DND-41 (cell line): ENCODE data around the gene VPREB3.

ENCODE experiments used
- ATAC-seq: fragments of 200-7000 bp; cut with Tn5 transposase; 3 replicates; pipeline ENCODE4 v1.9.1; 2021; ENCODE audit warnings: low read depth; ENCODE audit not compliant: insufficient read depth
- DNase-seq: peaks from one replicate; pipeline ENCODE4 v3.0.0-alpha.2; 2020
- H2AFZ ChIP-seq: 2 replicates; pipeline ENCODE4 v1.6.0; 2012; ENCODE audit warnings: low read depth, low read length
- H3K27ac ChIP-seq: 2 replicates; pipeline ENCODE4 v1.5.1; 2012; ENCODE audit warnings: low read length, inconsistent platforms
- H3K27me3 ChIP-seq: fragments of 200-600 bp; sonication (generic); 2 replicates; pipeline ENCODE4 v1.6.0; 2012; ENCODE audit warnings: low read length, mild to moderate bottlenecking, inconsistent platforms; ENCODE audit not compliant: insufficient read depth, poor library complexity
- H3K36me3 ChIP-seq: 2 replicates; pipeline ENCODE4 v1.5.1; 2012; ENCODE audit warnings: low read length, inconsistent platforms; ENCODE audit not compliant: insufficient read depth
- H3K4me1 ChIP-seq: 2 replicates; pipeline ENCODE4 v1.5.1; 2012; ENCODE audit warnings: mild to moderate bottlenecking, low read length; ENCODE audit not compliant: insufficient read depth
- H3K4me2 ChIP-seq: 2 replicates; pipeline ENCODE4 v1.6.0; 2012; ENCODE audit warnings: mild to moderate bottlenecking, moderate library complexity, low read length, inconsistent platforms; ENCODE audit not compliant: insufficient read depth
- H3K4me3 ChIP-seq, 2 experiments: fragments of 200-600 bp in 1 of 2; shearing (Covaris generic) in 1 of 2; 2 replicates each; pipeline ENCODE4 v1.5.1; 2012 to 2016; ENCODE audit warnings: inconsistent platforms in 2 of 2, low read length in 2 of 2, mild to moderate bottlenecking in 2 of 2, low read depth in 1 of 2, moderate library complexity in 1 of 2
- H3K79me2 ChIP-seq: 2 replicates; pipeline ENCODE4 v1.6.0; 2012; ENCODE audit warnings: low read length, inconsistent platforms; ENCODE audit not compliant: insufficient read depth
- H3K9ac ChIP-seq: 2 replicates; pipeline ENCODE4 v1.6.0; 2012; ENCODE audit warnings: low read depth, mild to moderate bottlenecking, inconsistent platforms, low read length, moderate library complexity
- H3K9me3 ChIP-seq: 2 replicates; pipeline ENCODE4 v1.5.1; 2012; ENCODE audit warnings: low read length, moderate library complexity, mild to moderate bottlenecking, inconsistent platforms; ENCODE audit not compliant: insufficient read depth, severe bottlenecking
- H4K20me1 ChIP-seq: 2 replicates; pipeline ENCODE4 v1.6.0; 2012; ENCODE audit warnings: low read length; ENCODE audit not compliant: insufficient read depth
- CTCF ChIP-seq: IDR thresholded peaks from 2 replicates; pipeline ENCODE4 v1.5.1; 2012; ENCODE audit warnings: borderline replicate concordance, low read length, moderate library complexity, mild to moderate bottlenecking; ENCODE audit not compliant: poor library complexity, severe bottlenecking; ENCODE audit errors: extremely low read depth
- EZH2 ChIP-seq: IDR thresholded peaks from 3 replicates; pipeline ENCODE4 v1.6.1; 2012; ENCODE audit warnings: borderline replicate concordance, low read depth, mild to moderate bottlenecking, moderate library complexity, low read length, inconsistent platforms; ENCODE audit not compliant: severe bottlenecking

The VPREB3 gene

DNA sequence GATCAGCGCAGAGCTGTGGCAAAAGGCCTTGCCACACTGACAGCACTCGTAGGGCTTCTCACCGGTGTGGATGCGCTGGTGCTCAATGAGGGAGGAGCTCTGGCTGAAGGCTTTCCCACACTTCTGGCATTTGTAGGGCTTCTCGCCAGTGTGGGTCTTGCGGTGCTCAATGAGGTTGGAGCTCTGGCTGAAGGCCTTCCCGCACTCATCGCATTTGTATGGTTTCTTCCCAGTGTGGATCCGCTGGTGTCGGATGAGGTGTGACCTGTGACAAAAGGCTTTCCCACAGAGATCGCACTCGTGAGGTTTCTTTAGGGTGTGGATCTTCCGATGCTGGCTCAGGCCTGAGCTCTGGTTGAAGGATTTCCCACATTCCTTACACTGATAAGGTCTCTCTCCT is 10.2 kb downstream of the VPREB3 start:
- no peak for TF ChIP-seq CTCF
- TF ChIP-seq EZH2 = no peak
- Histone ChIP-seq H3K4me1 (no peaks in the 10 kb centered on the region), H2AFZ (no peak overlapping the region), H3K27me3 (no peaks in the 10 kb centered on the region), H3K9me3 (no peaks in the 10 kb centered on the region), H3K36me3 (peaks cover 35% of the 10 kb centered on the region), H3K27ac (no peak overlapping the region), H3K9ac (no peak overlapping the region), H3K4me3 (no peak overlapping the region), H3K79me2 (peaks cover 4% of the 10 kb centered on the region), H3K4me2 (no peak overlapping the region), H4K20me1 (peaks cover 3% of the 10 kb centered on the region; the same call in 1 of the 2 replicates)
- ATAC-seq (no peak), DNase-seq (no peak)

DNA sequence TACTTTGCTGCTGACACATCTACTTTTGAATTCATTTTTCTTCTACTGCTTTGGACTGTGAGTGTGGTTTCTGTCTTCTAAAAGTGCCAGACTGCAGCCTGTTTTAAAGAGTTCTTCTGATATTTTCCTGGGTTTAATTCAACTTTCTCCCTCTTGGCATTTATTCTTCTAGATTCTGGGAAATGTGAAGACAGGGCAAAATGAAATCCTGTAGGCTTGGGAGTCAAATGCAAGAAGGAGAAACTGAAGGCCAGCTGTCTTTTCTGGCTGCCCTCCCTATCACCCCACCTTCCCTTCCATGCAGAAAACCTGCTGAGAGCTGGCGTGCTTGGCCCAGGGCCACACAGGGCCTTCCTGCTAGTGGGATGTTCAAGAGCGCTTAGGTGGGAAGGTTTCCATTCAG is 10.9 kb downstream of the VPREB3 start:
- Histone ChIP-seq H3K27ac (no peak overlapping the region), H3K27me3 (no peaks in the 10 kb centered on the region), H3K9ac (no peak overlapping the region), H3K4me1 (no peaks in the 10 kb centered on the region), H3K4me2 (no peak overlapping the region), H4K20me1 (peaks cover 3% of the 10 kb centered on the region; the same call in 1 of the 2 replicates), H3K9me3 (no peaks in the 10 kb centered on the region), H2AFZ (no peak overlapping the region), H3K4me3 (no peak overlapping the region), H3K79me2 (peaks cover 4% of the 10 kb centered on the region), H3K36me3 (peaks cover 35% of the 10 kb centered on the region)
- DNase-seq = no peak
- no peak for ATAC-seq
- TF ChIP-seq EZH2 (no peak), CTCF (no peak)

GRCh38 chr22:23742505-23743264 is 11.5 kb downstream of the VPREB3 start:
- H3K27me3 ChIP-seq = no peaks in the 10 kb centered on the region
- no peak for ATAC-seq

More at GRCh38 chr22:23742505-23743264, 11.5 kb downstream of the VPREB3 start:
- Histone ChIP-seq H3K4me3 (no peak overlapping the region), H3K4me2 (no peak overlapping the region), H3K27ac (no peak overlapping the region), H3K79me2 (peaks cover 4% of the 10 kb centered on the region), H3K9me3 (no peaks in the 10 kb centered on the region), H2AFZ (no peak overlapping the region), H3K4me1 (no peaks in the 10 kb centered on the region), H3K9ac (no peak overlapping the region), H4K20me1 (peaks cover 3% of the 10 kb centered on the region; the same call in 1 of the 2 replicates), H3K36me3 (peaks cover 35% of the 10 kb centered on the region)
- no peak for TF ChIP-seq EZH2
- no peak for TF ChIP-seq CTCF
- DNase-seq = no peak
